Calu3 (cell line): ENCODE results near the gene ATP5PB. TPM values are rescaled to one million over a fixed set of nuclear protein-coding genes. Genes with fewer than 3 reads are reported as not detected.

Experiments
- BruUV-seq: library from RNA; stranded (reverse); fragments of 400-500 nt; replicated peaks from 2 replicates; lab custom pipeline; 2021; lab: Mats Ljungman, UMichigan
- CTCF ChIA-PET: fragments of 300-600 bp; sonication (Branson Sonifier 250); formaldehyde crosslinking; loops from one replicate; lab custom pipeline; 2022; ENCODE audit warnings: antibody characterized with exemption; lab: Charles Lee
- DNase-seq: peaks from one replicate; pipeline ENCODE4 v3.0.0; 2022
- H3K27ac Mint-ChIP-seq: one replicate; pipeline ENCODE4 v1.8.0; 2022; ENCODE audit warnings: mixed read lengths; ENCODE audit not compliant: unreplicated experiment
- H3K27me3 Mint-ChIP-seq: one replicate; pipeline ENCODE4 v1.8.0; 2022; ENCODE audit warnings: mixed read lengths; ENCODE audit not compliant: unreplicated experiment
- H3K36me3 Mint-ChIP-seq: one replicate; pipeline ENCODE4 v1.8.0; 2022; ENCODE audit warnings: mild to moderate bottlenecking, moderate library complexity, mixed read lengths; ENCODE audit not compliant: insufficient read depth, unreplicated experiment
- H3K4me1 Mint-ChIP-seq: one replicate; pipeline ENCODE4 v1.8.0; 2022; ENCODE audit warnings: mild to moderate bottlenecking, low read depth, mixed read lengths; ENCODE audit not compliant: unreplicated experiment
- H3K4me3 Mint-ChIP-seq: one replicate; pipeline ENCODE4 v1.8.0; 2022; ENCODE audit warnings: mild to moderate bottlenecking, low read depth, moderate library complexity, mixed read lengths; ENCODE audit not compliant: unreplicated experiment
- H3K9me3 Mint-ChIP-seq: one replicate; pipeline ENCODE4 v1.8.0; 2022; ENCODE audit warnings: low read depth, mixed read lengths; ENCODE audit not compliant: unreplicated experiment
- CTCF ChIP-seq: fragments of 200-600 bp; IDR thresholded peaks from one replicate; pipeline ENCODE4 v1.8.0; 2022; ENCODE audit warnings: antibody characterized with exemption; ENCODE audit not compliant: unreplicated experiment
- intact Hi-C: fragments of 100-400 bp; cut with micrococcal nuclease; formaldehyde crosslinking; loops from one replicate; pipeline ENCODE4 v1.10.0; 2022; ENCODE audit not compliant: unreplicated experiment
- total RNA-seq: library from RNA; stranded (reverse); gene quantifications from 2 replicates; pipeline ENCODE4 v1.2.3, GENCODE V29; 2022

Gene ATP5PB
- total RNA-seq, 1 experiment from 2014 or later, result 157 TPM

DNA sequence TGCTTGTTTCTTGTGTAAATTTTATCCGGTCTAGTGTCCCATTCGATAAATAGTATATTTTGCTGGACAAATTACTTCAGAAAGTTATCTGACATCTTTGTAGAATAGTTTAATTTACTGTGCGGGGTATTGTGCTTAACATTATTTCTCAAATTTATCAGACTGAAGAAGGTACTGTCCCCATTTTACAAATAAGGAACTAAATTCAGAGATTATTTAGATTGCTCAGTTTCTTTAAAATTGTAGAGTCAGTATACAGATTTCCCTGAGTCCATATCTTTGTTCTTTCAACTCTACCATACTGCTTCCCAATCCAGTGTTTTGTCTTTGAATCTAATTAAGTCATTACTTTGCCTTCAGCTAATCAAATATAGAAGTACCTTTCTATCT, 6.4 kb downstream of the ATP5PB start:
- BruUV-seq, result no TSS peak
- no peak for DNase-seq
- no peak overlapping the region for H3K27ac Mint-ChIP-seq
- H3K9me3 Mint-ChIP-seq, result no peaks in the 10 kb centered on the region
- CTCF ChIA-PET, result no interaction called here
- peaks cover 11% of the 10 kb centered on the region for H3K4me1 Mint-ChIP-seq
- H3K4me3 Mint-ChIP-seq, result no peak overlapping the region
- peaks cover 20% of the 10 kb centered on the region for H3K36me3 Mint-ChIP-seq
- intact Hi-C loops, result no loop called here
- TF ChIP-seq CTCF, result no peak
- no peaks in the 10 kb centered on the region for H3K27me3 Mint-ChIP-seq

- Mint-ChIP-seq H3K36me3 (peaks cover 17% of the 10 kb centered on the region), H3K9me3 (no peaks in the 10 kb centered on the region), H3K4me1 (peaks cover 12% of the 10 kb centered on the region), H3K27ac (no peak overlapping the region), H3K4me3 (no peak overlapping the region), H3K27me3 (no peaks in the 10 kb centered on the region)
- no TSS peak for BruUV-seq
- no peak for TF ChIP-seq CTCF
- CTCF ChIA-PET, result interaction anchor here (0.7 kb wide), 1 partner anchor 308 kb away, joined by 4 read pairs; no protein-coding TSS in a partner anchor
- DNase-seq, result no peak
- intact Hi-C loops, result no loop called here
Measured at GRCh38 chr1:111461765-111462164, 12.5 kb downstream of the ATP5PB start.

- CTCF ChIA-PET, result interaction anchor here (0.5 kb wide), 1 partner anchor 23 kb away, joined by 3 read pairs; no protein-coding TSS in a partner anchor
- Mint-ChIP-seq H3K4me1 (peaks cover 12% of the 10 kb centered on the region), H3K9me3 (no peaks in the 10 kb centered on the region), H3K4me3 (no peak overlapping the region), H3K36me3 (peaks cover 17% of the 10 kb centered on the region), H3K27ac (no peak overlapping the region), H3K27me3 (no peaks in the 10 kb centered on the region)
- intact Hi-C loops, result no loop called here
- BruUV-seq, result no TSS peak
- DNase-seq, result no peak
- TF ChIP-seq CTCF, result no peak
Measured at GRCh38 chr1:111462370-111463028, 13.2 kb downstream of the ATP5PB start.

- H3K27ac Mint-ChIP-seq, result no peak overlapping the region
- H3K4me1 Mint-ChIP-seq, result peaks cover 12% of the 10 kb centered on the region
- no peaks in the 10 kb centered on the region for H3K9me3 Mint-ChIP-seq
- H3K4me3 Mint-ChIP-seq, result no peak overlapping the region
- DNase-seq, result no peak
- H3K36me3 Mint-ChIP-seq, result peaks cover 10% of the 10 kb centered on the region
- CTCF ChIA-PET, result no interaction called here
- no peaks in the 10 kb centered on the region for H3K27me3 Mint-ChIP-seq
- intact Hi-C loops, result no loop called here
- no TSS peak for BruUV-seq
- TF ChIP-seq CTCF, result no peak
Measured at GRCh38 chr1:111463029-111463683, 13.9 kb downstream of the ATP5PB start.
